Measurements from ENCODE around the gene RALGPS2.

The RALGPS2 gene, protein sequence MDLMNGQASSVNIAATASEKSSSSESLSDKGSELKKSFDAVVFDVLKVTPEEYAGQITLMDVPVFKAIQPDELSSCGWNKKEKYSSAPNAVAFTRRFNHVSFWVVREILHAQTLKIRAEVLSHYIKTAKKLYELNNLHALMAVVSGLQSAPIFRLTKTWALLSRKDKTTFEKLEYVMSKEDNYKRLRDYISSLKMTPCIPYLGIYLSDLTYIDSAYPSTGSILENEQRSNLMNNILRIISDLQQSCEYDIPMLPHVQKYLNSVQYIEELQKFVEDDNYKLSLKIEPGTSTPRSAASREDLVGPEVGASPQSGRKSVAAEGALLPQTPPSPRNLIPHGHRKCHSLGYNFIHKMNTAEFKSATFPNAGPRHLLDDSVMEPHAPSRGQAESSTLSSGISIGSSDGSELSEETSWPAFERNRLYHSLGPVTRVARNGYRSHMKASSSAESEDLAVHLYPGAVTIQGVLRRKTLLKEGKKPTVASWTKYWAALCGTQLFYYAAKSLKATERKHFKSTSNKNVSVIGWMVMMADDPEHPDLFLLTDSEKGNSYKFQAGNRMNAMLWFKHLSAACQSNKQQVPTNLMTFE

DNA sequence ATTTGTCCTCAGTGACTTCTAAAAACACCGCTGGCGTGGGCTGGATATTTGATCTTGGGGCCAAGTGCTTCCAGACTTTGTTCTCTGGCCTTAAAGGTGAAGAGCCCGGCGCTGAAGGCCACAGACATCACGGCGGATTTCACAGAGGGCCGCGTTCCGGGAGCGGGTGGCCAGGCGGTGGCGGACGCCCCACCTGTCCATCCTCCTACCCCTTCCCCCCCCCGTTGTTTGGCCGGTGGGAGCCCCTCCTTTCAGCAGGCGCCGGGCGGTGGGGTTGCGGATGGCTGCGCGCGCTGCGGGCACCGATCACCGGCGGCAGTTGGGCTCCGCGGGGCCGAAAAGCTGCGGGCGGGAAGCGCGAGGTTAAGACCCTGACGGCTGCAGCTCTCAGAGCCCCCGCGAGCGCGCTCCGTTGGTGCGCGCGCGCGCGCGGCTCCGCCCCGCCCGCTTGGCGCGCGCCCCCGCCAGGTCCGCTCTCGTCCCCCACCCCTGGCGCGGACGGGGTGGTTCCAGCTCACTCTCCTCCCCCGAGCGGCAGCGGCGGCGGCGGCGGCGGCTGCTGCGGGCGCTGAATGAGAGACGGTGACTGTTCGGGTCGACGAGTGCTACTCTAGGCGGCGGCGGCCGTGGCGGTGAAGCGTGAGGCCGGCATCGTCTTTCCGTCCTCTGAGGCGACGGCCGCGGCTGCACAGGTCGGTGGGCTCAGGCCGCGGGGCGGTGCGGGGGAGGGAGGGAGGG, at the start of gene RALGPS2:
Gene RALGPS2 (plus strand): TSS at position 517 of the 738 bp plus-strand sequence. CDS start 51,521 bp downstream, outside the sequence.
- DNase-seq = peak; percentile 64 to 73

DNA sequence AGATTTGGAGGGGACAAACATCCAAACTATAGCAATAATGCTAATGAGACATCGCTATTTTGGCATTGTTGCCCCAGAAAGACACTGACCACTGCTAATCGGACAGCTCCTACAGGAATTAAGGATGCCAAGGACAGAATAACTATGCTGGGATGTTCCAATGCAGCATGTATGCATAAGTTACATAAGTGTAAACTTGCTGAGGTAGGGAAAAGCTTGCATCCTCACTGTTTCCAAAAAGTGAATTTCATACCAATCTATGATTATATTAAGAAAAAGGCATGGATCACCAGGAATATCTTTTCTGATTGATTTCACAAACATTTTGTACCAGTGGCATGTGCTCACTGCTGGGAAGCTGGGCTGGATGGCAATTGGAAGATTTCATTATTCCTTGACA, 45.8 kb upstream of the RALGPS2 start:
- no peak for DNase-seq

DNA sequence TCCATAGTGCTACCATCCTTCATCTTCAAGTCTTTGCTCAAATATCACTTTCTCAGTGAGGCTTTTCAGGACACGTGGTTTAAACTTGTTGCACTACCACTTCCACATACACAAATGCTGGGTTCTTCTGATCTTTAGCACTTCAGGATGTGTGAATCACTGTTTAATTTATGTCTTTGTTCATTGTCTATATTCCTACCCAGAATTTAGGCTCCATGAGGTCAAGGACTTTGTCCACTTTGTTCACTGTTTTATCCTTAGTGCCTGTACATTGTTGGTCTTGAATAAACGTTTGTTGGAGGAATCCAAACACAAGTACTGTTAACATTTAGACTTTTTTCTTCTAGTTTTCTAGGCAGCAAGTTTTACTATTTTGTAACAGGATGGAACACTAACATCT, 42.6 kb upstream of the RALGPS2 start:
- DNase-seq = no peak

DNA sequence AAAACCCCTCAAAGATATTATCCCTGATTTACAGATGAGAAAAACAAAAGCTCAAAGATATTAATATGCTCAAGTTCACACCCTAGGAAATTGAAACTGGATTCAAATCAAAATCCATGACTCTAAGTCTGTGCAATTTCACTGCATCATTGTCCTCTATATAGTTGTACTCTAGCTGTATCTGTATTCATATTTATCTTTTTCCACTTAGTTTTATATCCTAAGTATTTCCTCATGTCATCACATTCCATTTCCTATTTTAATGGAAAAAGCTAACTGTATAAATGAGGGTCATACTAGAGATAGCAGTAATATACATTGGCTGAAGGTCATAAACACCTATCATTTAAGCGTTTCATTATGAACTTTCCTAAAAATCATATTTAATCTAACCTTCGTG, 42.2 kb upstream of the RALGPS2 start:
- no peak for DNase-seq

DNA sequence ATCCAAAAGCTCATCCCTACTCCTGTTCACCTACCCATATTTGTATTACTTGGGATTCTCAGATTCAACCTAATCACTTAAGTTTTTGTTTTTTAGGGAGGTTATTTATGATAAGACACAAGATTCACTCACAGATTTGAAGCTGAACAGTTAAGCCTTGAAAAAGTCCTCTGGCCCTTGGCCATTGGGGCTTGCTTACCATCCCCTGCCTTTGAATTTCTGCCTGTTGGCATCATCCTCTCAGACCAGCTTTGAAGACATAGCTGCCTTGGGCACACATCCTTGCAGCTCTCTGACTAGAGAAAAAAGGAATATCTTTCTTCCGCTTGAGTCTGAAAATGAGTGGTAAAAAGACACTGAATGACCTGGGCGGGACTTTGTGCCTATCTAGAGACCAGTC, 41.8 kb upstream of the RALGPS2 start:
- no peak for DNase-seq

DNA sequence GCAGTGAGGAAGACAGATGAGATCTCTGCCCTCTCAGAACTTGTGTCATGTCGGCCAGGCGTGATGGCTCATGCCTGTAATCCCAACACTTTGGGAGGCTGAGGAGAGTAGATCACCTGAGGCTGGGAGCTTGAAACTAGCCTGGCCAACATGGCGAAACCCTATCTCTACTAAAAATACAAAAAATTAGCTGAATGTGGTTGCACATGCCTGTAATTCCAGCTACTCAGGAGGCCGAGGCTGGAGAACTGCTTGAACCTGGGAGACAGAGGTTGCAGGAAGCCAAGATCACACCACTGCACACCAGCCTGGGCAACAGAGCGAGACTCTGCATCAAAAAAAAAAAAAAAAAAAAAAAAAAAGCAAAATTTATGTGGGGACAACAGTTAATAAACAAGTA, 40.9 kb upstream of the RALGPS2 start:
- DNase-seq = no peak

DNA sequence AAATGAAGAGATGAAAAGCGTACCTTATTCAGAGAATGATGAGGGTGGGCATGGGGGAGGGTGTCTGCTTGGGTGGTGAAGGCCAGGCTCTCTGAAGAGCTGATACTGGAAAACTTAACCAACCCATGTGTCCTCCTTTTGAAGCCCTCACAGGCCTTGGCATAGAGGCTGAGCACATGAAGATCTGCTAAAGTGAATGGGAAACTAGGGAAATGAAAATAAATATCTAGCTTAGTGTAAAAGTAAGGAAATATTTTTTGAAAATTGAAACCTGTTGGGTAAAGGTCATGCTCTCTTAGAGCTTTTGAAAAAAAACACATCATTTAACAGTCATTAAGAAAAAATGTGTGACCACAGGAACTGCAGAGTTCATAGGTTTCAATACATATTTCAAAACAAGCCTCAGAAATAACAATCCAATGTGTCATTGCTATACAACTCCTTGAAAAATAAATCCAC, 40.5 kb upstream of the RALGPS2 start:
- DNase-seq = no peak

DNA sequence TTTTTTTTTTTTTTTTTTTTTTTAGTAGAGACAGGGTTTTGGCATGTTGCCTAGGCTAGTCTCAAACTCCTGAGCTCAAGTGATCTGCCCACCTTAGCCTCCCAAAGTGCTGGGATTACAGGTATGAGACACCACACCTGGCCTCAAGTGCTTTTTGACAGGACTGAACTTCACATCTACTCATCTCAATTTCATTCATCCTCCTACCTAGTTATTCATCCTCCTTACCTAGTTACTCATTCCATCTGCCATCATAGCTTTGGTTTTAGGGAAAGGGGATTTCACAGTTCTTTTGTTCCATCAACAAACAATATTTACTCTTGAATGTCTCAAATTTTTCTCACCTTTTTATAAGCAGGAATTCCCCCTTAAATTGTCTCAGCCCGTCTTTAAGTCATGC, 38.6 kb upstream of the RALGPS2 start:
- no peak for DNase-seq

DNA sequence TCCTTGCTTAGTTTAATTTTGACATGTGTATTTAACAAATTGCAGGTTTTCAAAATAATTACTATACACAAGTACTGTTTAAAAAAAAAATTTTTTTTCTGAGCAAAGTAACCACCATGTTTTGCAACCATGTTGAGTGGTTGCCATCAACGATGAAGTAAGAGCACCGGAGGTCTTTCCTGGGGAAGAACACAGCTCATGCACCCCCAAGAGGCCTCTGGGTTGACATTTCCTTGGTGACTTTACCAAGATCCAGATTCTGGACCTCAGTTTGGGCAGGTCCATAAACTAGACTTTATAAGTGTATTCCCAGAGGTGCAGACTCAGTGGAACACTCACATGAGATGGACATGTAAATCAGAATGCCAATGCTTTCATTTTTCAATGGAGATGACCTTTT, 36.8 kb upstream of the RALGPS2 start:
- DNase-seq = no peak

DNA sequence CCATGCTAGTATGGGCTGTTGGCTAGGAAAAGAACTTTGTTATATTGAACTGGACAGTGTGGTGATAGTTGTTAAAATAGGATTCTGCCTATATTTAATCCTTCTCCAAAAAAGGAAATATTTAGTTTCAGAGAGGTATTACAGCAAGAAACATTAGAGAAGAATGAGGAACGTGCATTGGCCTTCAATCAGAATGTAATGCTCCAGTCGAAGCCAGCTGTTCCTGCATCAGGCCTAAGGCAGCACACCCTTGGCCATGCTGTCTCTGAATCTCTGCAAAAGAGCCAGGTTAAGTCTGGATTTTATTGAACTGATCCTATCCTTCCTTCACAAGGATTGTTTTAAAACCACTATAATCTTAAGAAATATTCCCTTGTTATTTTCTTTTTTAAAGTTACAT, 35.3 kb upstream of the RALGPS2 start:
- no peak for DNase-seq

DNA sequence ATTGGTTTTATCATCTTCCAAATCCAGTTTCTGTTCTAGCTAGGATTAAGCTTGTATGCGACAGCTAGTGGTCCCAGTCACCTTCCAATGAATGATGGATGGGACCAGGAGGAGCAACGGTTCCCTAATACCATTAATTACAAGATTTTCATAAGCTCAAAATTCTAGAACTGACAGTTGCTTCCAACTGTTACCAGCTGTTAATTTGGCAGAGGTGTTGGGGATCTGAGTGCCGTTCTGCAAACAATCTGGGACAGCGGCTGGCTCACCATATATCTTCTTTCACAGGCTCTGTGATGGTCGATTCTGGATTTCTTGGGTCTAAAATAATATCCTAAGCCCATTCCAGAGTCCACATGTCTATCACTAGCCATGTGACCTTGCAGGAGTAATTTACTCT, 34.5 kb upstream of the RALGPS2 start:
- no peak for DNase-seq

DNA sequence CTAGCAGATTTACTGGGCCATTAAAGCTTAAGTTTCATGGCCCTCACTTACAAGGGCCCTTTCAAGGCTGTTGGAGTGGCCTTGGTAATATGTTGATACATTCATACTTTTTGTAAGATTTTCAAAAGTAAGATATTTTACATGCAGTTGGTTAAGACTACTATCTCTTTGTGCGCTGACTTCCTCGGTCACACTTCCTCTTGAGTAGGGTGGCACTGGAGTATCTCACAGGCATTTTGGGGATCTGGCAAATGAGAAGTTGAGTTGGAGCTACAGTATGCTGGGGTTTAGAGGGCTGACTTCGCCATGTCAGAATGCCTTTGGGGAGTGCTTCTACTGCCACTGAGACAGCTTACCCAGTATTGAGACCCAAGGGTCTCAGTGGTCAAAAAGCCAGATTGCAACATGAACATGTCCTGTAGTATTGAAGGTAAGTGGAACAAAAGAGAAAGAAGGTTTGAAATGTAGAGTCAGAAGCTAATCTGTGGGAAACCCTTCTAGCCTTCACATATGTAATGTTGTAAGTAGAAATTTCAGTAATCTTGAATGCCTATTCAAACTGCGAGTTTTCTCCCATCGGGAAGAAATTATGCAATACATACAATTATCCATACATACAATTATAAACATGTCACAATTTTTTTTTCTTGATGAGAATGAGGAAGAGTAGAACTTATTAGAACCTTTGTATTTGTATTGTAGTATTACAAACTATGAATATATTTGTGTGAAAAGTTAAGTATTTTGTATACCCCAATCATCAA, 32.3 kb upstream of the RALGPS2 start:
- no peak for DNase-seq

DNA sequence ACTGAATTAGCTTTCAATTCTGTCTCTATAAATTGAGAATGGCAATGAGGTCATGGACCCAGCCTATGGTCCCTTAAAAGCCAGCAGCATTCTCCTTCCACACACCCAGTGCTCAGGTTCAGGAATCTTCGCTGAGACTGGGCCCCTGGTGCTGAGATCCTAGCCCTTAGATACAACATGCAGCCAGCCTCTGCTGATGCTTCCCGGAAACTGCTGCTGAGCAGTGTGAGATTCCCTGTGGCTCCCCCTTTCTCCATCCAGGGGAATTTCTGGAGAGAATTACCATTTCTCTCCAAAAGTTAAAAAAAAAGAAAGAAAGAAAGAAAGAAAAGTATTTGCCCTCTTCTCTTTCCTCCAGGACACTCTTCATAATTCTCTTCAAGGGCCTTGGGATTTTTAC, 31.7 kb upstream of the RALGPS2 start:
- no peak for DNase-seq

DNA sequence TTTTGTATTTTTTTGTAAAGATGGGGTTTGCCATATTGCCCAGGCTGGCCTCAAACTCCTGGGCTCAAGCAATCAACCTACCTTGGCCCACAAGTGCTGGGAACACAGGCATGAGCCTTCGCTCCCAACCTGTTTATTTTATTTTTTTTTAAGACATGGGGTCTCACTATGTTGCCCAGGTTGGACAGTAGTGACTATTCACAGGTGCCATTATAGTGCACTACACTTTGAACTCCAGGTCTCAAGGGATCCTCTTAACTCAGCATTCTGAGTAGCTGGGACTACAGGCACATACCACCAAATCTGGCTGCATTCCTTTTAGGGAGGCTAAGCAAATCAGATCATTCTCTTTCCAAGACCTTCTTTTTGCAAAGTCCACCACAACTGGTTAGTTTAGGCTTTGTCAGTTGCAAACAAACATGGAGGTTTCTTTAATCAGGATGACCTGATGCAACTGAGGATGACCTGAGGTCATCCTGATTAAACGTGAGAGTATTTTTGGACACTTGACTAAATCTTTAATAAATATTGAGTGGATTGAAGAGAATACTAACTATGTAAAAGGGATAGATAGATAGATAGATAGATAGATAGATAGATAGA, 30.0 kb upstream of the RALGPS2 start:
- DNase-seq = no peak

DNA sequence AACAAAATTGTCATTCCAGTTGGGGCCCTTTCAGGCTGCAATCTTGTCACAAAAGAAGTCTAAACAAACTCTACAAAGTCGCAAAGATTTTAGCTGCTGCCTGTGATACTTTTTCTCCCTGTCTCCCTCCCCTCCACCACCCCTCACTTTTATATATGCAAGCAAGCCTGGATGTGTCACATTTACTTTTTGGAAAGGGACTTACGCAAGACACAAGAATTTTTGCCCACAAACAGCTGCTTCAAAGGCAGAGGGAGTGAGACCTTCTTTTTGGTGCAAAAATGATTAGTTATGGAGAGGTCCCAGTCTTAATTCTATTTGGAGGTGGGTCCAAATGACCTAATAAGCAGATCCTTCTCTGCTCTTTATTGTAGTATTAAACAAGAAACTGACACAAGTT, 22.9 kb upstream of the RALGPS2 start:
- DNase-seq = no peak

DNA sequence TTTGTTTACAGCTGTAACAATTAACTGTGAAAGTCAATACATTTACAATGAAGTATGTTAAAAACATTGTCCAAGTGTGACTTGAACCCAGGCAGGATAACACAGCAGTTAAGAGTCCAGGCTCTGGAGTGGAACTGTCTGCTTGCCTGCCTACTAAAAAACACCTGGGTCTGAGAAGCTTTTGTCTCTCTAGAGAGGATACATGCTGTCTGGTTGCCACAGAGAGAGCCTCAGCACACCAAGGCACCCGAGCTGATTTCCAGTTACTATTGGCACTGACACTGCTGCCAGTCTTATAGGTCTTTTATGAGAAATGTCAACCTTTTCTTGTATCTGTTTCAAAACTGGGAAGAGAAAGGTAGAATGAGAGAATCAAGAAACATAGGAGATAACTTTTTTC, 20.2 kb upstream of the RALGPS2 start:
- DNase-seq = no peak

DNA sequence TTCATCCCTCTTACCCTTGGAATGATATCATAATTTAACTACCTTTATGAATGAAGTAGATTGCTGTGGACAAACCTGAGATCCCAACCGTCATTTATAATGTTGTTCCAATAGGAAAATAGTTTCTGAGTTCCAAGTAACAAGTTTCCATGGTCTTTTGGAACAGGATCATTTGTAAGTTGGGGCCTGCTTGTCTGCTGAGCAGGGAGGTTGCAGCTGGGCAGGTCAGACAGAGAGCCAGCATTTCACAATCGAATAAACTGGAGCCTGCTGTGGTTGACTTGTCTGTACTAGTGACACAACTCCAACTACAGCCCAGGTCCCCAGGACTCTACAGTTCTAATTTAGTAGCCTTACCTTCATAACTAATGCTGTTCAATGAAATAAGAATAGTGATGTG, 18.6 kb upstream of the RALGPS2 start:
- DNase-seq = no peak

DNA sequence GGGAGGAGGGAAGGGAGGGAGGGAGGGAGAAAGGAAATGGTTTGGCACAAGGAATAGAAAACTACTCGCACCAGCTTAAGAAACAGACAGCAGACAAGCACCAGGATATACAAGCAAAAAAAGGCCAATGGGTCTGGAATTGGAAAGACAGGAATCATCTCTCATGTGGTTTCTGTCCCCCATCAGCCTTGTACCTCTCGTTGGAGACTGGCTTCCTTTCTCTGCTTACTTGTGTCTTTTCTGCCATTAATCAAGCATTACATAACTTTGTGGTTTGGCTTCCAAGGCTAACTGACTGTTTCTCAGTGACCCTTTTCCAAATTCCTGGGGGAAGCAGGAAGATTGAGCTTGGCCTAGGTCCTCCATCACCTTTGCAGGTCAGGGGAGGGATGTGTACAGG, 11.8 kb upstream of the RALGPS2 start:
- no peak for DNase-seq

DNA sequence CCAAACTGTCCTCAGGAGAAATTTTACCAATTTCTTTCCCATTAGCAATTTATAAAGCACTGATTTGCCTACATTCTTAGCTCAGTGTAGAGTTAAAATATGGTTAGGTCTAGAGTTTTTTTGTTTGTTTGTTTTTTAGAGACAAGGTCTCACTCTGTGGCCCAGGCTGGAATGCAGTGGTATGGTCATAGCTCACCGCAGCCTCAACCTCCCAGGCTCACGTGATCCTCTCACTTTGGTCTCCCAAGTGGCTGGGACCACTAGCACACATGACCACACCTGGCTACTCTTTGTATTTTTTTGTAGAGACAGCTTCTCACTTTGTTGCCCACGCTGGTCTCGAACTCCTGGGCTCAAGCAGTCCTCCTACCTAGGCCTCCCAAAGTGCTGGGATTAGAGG, 10.6 kb upstream of the RALGPS2 start:
- no peak for DNase-seq

DNA sequence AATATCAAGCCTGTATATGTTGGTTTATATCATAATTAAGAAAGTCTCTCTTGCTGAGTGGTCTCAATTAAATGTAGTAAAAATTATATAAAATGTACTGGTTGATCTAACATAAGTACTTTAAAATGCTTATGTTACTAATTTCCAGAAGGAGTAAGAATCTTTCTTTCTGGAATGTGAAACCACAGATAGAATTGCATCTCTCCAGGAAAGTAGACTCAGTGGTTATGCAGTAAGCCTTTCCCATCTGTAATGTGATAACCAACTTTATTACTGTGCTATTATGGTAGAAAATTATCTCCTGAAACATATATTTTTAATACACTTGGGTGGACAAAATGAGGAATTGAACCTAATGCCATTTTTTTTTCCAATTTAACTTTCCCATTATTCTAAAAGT, 8.9 kb upstream of the RALGPS2 start:
- no peak for DNase-seq

DNA sequence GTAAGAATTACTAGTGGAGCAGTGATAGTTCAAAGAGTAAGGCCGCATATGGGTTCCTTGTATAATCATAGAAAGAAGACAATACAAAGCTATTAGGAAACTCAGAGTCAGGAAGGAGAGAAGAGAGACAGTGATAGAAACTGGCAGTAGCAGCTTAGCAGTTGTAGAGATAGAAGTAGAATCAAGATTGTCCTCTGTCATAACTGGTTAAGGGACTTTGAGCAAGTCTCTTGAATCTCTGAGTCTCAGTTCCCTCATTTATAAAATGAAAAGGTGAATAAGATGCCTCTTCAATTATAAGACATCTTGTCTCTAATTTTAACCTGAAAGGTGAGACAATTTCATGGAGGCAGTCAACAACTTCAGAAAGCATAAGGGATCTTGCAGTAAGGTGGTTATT, 6.5 kb upstream of the RALGPS2 start:
- DNase-seq = no peak

DNA sequence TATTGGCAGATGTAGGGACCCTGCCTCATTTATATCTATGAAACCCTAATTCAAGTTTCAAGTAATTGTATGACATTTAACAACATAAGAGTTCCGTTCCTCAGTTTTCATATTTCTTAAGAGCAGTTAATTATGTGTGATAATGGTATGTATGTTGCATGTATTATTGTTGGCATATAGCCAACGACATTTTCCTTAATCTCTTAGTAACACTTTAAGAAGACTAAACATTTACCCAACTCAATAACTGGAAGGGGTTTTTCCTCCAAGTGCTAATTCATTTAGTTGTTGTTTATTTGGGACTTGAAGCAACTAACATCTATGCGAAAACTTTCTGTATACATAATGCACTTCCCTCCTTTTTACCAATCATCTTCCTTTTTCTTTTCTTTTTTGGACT, 1.5 kb upstream of the RALGPS2 start:
- no peak for DNase-seq

DNA sequence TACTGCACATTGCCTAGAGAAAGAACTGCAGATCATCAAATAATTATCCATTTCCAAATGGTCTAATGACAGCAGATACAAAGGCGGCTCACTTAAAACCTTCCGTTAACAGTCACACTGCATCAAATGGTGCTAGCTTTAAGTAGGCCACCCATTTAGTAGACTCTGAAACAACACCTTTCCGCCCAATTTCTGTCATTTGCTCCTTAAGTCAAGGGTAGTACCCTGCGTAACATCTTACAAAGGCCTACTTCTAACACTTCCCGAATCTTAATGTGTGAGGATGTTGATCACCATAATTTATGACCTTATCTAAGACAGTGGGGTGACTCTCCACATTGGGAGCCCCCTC, 692 bp upstream of the RALGPS2 start:
- DNase-seq = no peak

Measured in NCI-H1930 (cell line).